ENCODE results near the gene MYL5. TPM values are rescaled to one million over a fixed set of nuclear protein-coding genes. Genes with fewer than 3 reads are reported as not detected.
"Not testable (repeated sequence)": the region's sequence is repeated elsewhere in the genome, so short reads cannot be mapped to it uniquely, and the experiment has no call there.

MYL5 gene
- total RNA-seq, 1 donor from 2014 or later: 14.4 TPM

DNA sequence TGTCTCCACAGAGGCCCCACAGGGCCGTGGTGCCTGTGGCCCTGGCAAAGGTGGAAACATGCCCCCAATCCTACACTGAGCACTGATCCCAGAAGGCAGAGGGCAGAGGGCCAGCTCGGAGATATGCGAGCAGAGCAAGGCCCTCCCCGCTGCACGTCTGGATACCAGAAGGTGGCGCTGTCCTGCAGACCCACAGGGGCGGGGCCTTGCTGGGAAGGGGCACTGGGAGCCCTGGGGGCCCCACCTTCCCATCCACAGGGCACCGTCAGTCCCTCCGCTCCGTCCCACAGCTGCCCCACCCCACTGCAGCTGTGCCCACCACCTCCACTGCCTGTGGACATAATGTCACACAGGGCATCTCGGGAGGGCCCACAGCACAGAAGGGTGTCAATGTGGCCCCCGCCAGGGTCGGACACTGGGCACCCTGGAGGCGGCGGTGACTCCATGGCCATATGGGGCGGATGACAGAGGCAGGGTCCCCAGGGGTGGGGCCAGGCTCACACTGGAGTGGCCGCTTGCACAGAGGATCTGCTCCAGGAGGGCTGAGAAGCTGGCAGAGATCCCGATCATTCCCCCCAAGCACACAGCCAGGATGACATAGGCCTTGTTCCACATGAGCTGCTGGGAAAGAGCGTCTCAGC is 9.8 kb downstream of the MYL5 start:
- DNase-seq (ENCODE audit: extremely low read depth, low read depth, low spot score): no peak

GRCh38 chr4:684623-685327 is 10.4 kb downstream of the MYL5 start:
- DNase-seq (ENCODE audit: extremely low read depth, low read depth, low spot score): no peak

- no peak for DNase-seq (ENCODE audit: extremely low read depth, low read depth, low spot score)
Measured at GRCh38 chr4:685679-686412, 11.5 kb downstream of the MYL5 start.

DNA sequence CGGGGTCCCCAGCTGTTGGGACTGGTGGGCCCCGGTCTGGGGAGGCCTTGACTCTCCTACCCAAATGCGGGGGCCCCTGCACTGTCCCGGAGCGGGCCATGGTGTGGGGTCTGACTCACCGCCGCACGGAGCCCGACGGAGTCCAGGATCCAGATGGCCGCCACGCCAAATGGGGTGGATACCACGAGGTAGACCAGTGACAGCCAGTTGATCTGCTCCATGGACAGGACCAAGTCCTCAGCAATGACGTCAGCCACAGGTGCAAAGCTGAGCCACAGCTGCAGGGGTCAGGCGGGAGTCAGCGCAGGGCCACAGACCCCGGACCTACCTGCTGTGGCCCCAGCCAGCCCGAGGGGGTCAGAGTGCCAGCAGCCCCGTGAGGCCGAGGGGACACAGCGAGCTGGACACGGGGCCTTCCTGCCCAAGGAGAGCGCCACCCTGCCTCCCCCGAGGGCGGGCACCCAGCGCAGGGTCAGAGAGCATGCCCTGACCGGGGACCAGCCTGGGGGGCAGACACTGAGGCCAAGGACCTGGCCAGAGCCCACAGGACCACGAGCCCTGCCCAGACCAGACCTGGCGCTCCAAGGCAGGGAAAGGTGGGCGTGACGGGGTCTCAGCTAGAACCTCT is 12.2 kb downstream of the MYL5 start:
- no peak for DNase-seq (ENCODE audit: extremely low read depth, low read depth, low spot score)

DNA sequence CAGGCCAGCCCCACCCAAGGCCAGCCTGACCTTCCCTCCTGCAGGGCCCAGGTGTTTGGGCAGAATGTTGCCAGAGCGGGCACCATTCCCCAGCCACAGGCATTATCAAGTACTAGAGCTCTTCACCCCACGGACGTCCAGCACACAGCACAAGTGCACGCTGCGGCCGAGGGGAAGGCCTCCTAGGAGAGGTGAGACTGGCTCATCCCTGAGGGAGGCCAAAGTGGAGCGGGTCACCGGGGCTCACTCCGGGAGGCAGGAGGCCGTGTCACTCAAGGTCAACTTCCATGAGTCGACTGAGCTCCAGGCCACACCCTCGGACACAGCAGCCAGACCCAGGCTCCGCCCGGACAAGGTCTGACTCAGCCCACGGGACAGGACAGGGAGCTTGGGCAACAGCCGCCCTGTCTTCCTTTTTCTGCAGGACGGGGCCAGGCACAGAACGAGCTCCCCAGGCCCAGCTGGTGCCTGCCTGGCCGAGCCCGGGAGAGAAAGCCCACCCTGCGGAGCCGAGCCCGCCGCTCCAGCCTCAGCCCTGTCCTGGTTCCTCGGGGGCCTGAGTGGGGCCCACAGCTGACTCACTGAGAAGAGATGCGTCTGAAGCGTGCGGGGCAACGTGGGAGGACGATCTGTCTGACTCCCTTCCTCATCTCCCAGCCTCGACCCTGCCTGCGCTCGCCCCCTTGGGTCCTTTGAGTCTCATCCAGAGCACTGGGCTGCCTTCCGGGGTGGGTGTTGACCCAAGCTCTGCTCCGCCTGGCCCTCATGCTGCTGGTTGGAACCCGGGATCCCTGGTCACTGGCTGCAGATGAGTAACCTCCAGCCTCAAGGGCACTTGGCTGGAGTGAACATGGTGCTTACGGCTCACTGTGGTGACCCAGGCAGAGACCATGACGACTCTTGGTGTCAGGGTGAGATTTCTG is 13.0 kb downstream of the MYL5 start:
- no peak for DNase-seq (ENCODE audit: extremely low read depth, low read depth, low spot score)

DNA sequence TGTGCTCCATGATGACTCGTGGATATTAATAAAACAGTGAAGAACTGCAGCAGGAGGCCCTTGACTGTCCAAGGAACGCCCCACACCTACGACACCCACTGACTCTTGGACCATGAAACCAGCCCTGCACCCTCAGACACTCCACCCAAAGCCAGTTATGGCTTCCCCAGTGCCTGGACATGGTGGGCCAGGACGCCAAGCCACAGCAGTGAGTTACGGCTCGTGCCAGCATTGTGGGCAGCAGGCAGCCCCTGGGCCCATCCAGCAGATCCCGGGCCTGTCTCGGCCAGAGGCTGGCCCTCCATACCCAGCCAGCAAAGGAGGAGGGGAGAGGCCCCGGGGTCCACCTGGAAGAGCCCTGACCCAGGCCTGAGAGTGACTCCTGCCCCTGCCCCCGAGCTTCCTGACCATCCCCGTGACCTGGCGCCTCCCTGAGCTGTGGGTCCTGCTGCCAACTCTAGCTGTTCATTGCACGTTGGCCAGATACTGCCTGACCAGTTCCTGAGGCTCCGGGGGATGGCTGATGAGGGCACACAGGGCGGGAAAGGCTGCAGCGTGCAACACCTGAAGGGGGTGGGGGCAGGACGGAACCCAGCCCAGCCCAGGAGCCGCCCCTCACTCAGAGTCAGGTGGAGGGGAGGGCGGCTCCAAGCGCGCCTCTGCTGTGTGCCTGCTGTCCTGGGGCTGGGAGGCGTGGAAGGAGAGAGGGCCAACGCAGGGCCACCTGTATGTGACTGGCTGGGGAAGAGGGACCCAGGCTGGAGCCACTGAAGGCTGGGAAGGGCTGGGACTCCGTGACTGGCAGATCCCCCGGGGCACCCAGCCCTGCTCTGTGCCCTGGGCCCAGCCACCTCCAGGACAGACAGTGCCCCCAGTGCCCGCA is 13.9 kb downstream of the MYL5 start:
- DNase-seq (ENCODE audit: extremely low read depth, low read depth, low spot score): no peak

DNA sequence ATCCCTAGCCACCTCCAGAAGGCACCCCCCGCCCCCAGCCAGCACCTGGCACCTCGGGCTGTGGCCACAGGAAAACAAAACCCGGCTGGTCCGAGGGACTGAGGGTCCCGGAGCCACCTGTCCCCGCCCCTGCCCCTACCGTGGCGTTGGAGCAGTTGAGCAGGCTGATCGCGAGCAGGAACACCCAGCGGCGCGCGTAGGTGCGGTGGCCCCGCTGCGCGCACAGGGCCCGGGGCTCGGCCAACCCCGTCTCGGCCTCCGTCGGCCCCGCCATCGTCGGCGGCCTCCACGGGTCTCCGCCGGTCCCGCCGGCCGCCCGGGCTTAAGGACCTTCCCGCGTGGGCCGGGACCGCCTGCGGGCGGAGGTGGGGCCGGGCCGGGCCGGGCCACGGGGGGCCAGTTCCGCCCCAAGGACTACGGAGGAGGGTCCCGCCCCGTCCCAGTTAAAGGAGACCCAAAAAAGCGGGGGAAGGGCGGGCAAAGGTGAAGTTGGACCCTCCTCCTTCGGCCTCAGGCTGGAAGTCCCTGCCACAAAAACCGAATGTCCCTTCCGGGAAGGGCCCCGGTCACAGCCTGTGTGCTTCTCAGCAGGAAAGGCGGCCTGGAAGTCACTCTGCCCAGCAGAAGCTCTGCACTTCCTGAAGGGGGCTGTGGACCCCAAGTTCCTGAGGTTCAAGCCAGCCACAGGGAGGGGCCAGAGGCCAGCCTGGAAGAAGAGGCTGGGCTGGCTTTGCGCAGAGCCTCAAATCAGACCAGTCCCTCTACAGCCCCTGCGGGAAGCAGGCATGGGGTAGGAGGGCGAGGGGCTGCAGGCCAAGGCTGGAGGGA is 14.7 kb downstream of the MYL5 start, which contains the start of gene SLC49A3:
Gene SLC49A3, minus strand, starts transcription at position 298 of the 828 bp plus-strand sequence. Its CDS starts 24 bp downstream, at position 274.
- DNase-seq (ENCODE audit: extremely low read depth, low read depth, low spot score): no peak

DNA sequence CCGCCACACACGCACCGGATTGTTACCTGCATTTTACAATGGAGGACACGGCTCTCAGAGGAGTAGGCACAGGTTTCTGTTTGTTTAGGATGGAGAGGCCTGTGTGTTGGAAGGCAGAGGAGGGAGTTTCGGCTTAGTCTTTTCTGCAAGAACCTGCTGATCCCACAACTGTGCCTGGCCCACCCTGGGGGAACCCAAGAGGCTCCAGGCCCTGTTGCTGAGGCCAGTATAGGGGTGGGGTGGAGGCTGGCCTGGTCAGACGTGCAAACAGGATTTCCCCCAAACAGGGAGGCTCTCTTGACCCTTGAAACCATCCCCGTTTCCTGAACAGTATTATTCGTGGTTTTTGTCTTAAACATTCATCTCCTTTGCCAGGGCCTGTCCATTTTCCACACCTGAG is 15.4 kb downstream of the MYL5 start:
- no peak for DNase-seq (ENCODE audit: extremely low read depth, low read depth, low spot score)

DNA sequence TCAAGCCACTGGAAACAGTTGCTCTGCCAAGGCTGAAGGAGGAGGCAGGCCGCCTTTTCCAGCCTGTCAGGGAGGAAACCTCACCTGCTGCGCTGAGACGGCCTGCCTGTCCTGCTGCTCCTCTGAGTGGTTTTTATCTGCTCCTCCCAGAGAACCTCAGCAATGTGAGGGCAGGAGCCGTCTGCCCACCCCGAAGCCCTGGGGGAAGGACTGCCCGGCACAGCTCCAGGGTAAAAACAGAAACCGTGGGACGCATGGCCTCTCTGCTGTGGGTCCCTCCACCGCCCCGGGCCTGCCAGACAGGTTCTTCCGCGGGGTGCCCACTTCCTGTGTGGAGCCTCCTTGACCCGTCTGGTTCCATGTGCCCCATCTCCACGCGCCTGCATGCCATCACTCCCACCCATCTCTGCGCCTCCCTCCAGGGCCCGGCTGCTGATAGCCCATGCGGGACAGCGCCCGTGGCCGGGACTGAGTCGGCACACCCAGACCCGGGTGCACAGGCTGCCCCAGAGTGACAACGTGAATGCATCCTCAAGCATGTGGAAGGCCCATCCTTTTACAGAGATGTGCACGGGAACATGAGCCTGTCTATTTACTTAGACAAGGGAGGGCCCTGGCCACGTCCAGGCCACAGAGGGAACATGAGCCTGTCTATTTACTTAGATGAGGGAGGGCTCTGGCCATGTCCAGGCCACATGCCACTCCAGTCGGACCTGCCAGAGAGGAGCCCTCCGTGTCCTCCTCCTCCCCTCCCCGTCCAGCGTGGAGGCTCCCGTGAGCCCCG is 18.6 kb downstream of the MYL5 start:
- no peak for DNase-seq (ENCODE audit: extremely low read depth, low read depth, low spot score)

GRCh38 chr4:694341-694940 is 20.1 kb downstream of the MYL5 start:
- DNase-seq (ENCODE audit: extremely low read depth, low read depth, low spot score): not testable (repeated sequence)

GRCh38 chr4:699816-700580 is 25.7 kb downstream of the MYL5 start:
- no peak for DNase-seq (ENCODE audit: extremely low read depth, low read depth, low spot score)

DNA sequence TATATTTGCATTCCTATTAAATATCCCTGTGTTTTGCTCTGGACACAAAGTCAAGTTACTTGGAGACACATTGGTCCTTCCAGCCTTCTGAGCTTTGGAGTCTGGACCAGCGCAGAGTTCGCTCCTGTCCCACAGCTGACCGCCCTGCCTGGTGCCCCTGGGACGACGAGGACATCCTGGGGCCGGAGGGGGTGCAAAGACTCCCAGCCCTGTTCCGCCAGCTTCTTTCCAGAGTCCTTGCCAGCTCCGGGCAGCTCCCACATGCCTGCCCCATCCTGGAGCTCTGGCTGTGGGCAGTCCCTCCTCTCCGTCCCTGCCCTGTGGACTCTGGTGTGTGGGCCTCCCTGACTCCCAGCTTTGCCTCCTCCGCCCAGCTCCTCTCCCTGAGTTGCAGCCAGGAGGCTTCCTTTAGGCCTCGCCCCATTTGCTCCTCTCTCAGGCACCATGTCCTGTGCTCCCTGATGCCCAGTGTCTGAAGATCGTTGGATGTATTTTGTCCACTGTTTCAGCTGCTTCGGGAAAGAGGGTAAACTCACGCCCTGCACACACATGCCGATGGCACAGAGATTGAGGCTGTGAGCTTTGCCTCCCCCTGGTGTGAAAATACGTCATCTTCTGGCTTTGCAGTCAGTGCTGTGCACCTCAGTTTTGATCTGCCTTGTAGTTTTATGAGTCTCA is 26.4 kb downstream of the MYL5 start:
- no peak for DNase-seq (ENCODE audit: extremely low read depth, low read depth, low spot score)

- no peak for DNase-seq (ENCODE audit: extremely low read depth, low read depth, low spot score)
Measured at GRCh38 chr4:702618-703048, 28.3 kb downstream of the MYL5 start.

- no peak for DNase-seq (ENCODE audit: extremely low read depth, low read depth, low spot score)
Measured at GRCh38 chr4:703336-704197, 29.2 kb downstream of the MYL5 start.

Data from glomerular endothelial cell (primary cell).